A549 (cell line): ENCODE results near the gene ARIH1. TPM values are rescaled to one million over a fixed set of nuclear protein-coding genes. Genes with fewer than 3 reads are reported as not detected.
"Not testable (repeated sequence)": the region's sequence is repeated elsewhere in the genome, so short reads cannot be mapped to it uniquely, and the experiment has no call there.

Source experiments
- ATAC-seq, 2 experiments: fragments of 200-7000 bp in 1 of 2; fragments of >200 bp in 1 of 2; cut with Nextera tagmentation in 1 of 2; cut with Tn5 transposase in 1 of 2; 3 replicates each; pipeline versions ENCODE4 v1.8.0 to v1.9.1; 2018 to 2020; ENCODE audit warnings: mild to moderate bottlenecking in 1 of 2, moderate library complexity in 1 of 2
- CTCF ChIA-PET: fragments of 300-600 bp; sonication (Branson Sonifier 250); formaldehyde crosslinking; extraction: SDS; loops from one replicate; lab custom pipeline; 2021; ENCODE audit warnings: antibody characterized with exemption, inconsistent platforms; lab: Yijun Ruan, JAX
- POLR2A ChIA-PET: fragments of 350-600 bp; formaldehyde crosslinking; extraction: SDS; loops from one replicate; lab custom pipeline; 2021; ENCODE audit warnings: antibody characterized with exemption, inconsistent platforms; lab: Yijun Ruan, JAX
- DNase-seq, 2 experiments: peaks; one replicate each; pipeline versions ENCODE4 v3.0.0 to v3.0.0-alpha.2; 2011 to 2016; ENCODE audit warnings: low read depth in 1 of 2, low spot score in 1 of 2
- FAIRE-seq: peaks from 2 replicates; lab custom pipeline; 2011; peaks lifted over from hg19 to GRCh38; lab: Jason Lieb, UNC
- H3K27ac ChIP-seq, 2 experiments: fragments of >200 bp; sonication (Bioruptor Twin); formaldehyde crosslinking; 3 replicates each; pipeline ENCODE4 v1.5.1; 2016 to 2017
- H3K4me1 ChIP-seq: fragments of >200 bp; sonication (Bioruptor Twin); formaldehyde crosslinking; 3 replicates; pipeline ENCODE4 v1.6.1; 2016
- H3K4me2 ChIP-seq: fragments of >200 bp; sonication (Bioruptor Twin); formaldehyde crosslinking; 3 replicates; pipeline ENCODE4 v1.6.1; 2016
- H3K4me3 ChIP-seq: fragments of >200 bp; sonication (Bioruptor Twin); formaldehyde crosslinking; 3 replicates; pipeline ENCODE4 v1.5.1; 2016
- H3K9me3 ChIP-seq: fragments of >200 bp; sonication (Bioruptor Twin); formaldehyde crosslinking; 3 replicates; pipeline ENCODE4 v1.6.1; 2016
- BCL3 ChIP-seq: fragments of >200 bp; sonication (Bioruptor Twin); formaldehyde crosslinking; IDR thresholded peaks from 3 replicates; pipeline ENCODE4 v1.6.1; 2016
- CBX2 ChIP-seq: fragments of 200-600 bp; sonication (generic); IDR thresholded peaks from 2 replicates; pipeline ENCODE4 v1.6.1; 2016; ENCODE audit warnings: low read depth, mild to moderate bottlenecking, borderline replicate concordance
- CBX8 ChIP-seq: fragments of 200-600 bp; sonication (generic); IDR thresholded peaks from 2 replicates; pipeline ENCODE4 v1.6.1; 2016
- CEBPB ChIP-seq, 2 experiments: fragments of >200 bp in 1 of 2; sonication (Bioruptor Twin) in 1 of 2; formaldehyde crosslinking in 1 of 2; IDR thresholded peaks; 2 replicates each; pipeline ENCODE4 v1.6.1; 2012 to 2016
- CHD2 ChIP-seq: fragments of 150-350 bp; IDR thresholded peaks from 2 replicates; pipeline ENCODE4 v1.6.1; 2014; ENCODE audit warnings: low read length; ENCODE audit not compliant: partially characterized antibody
- ESRRA ChIP-seq: fragments of 150-350 bp; IDR thresholded peaks from 2 replicates; pipeline ENCODE4 v1.6.1; 2014; ENCODE audit warnings: mild to moderate bottlenecking, low read length, borderline replicate concordance
- HEYL ChIP-seq: fragments of 250-450 bp; sonication (Bioruptor Pico); IDR thresholded peaks from 2 replicates; pipeline ENCODE4 v1.8.0; 2021; ENCODE audit warnings: mild to moderate bottlenecking, moderate library complexity
- HOXA7 ChIP-seq: fragments of 250-450 bp; sonication (Bioruptor Pico); IDR thresholded peaks from 2 replicates; pipeline ENCODE4 v1.5.0; 2020; ENCODE audit warnings: mild to moderate bottlenecking, moderate library complexity
- JUN ChIP-seq, 2 experiments: fragments of >200 bp; sonication (Bioruptor Twin); formaldehyde crosslinking; IDR thresholded peaks; 2 replicates in 1 of 2; 3 replicates in 1 of 2; pipeline ENCODE4 v1.6.1; 2016 to 2017
- MAFK ChIP-seq: fragments of 450-650 bp; IDR thresholded peaks from 2 replicates; pipeline ENCODE4 v1.6.1; 2014; ENCODE audit not compliant: partially characterized antibody
- MYC ChIP-seq: IDR thresholded peaks from 2 replicates; pipeline ENCODE4 v1.6.1; 2012; ENCODE audit warnings: mild to moderate bottlenecking, inconsistent platforms, low read length, improper control_type of control experiment, borderline replicate concordance
- POLR2A ChIP-seq: IDR thresholded peaks from 2 replicates; pipeline ENCODE4 v1.6.1; 2012; ENCODE audit warnings: mild to moderate bottlenecking, low read length
- POLR2AphosphoS2 ChIP-seq: conservative IDR thresholded peaks from 2 replicates; pipeline ENCODE4 v1.6.1; 2012; ENCODE audit warnings: low read length, improper control_type of control experiment, inconsistent platforms
- RAD21 ChIP-seq, 2 experiments: fragments of >200 bp in 1 of 2; sonication (Bioruptor Twin) in 1 of 2; formaldehyde crosslinking in 1 of 2; IDR thresholded peaks in 1 of 2; conservative IDR thresholded peaks in 1 of 2; 2 replicates in 1 of 2; 3 replicates in 1 of 2; pipeline ENCODE4 v1.6.1; 2012 to 2018; ENCODE audit warnings: inconsistent platforms in 1 of 2
- REST ChIP-seq: fragments of 200-600 bp; sonication (generic); IDR thresholded peaks from 2 replicates; pipeline ENCODE4 v1.6.1; 2016; ENCODE audit warnings: antibody characterized with exemption, mild to moderate bottlenecking, moderate library complexity
- TFCP2L1 ChIP-seq: fragments of 250-450 bp; sonication (Bioruptor Pico); IDR thresholded peaks from 2 replicates; pipeline ENCODE4 v1.5.0; 2021; ENCODE audit warnings: mild to moderate bottlenecking
- USF2 ChIP-seq: fragments of 450-650 bp; IDR thresholded peaks from 2 replicates; pipeline ENCODE4 v1.6.1; 2014; ENCODE audit warnings: antibody characterized with exemption
- WGBS: methylation state at CpG from one replicate; pipeline ENCODE4 v1.1.6; 2017; ENCODE audit errors: missing lambda C conversion rate; 5-methylcytosine and 5-hydroxymethylcytosine counted together
- polyA plus RNA-seq, 4 experiments: library from polyadenylated mRNA; depleted of rRNA in 3 of 4; stranded (reverse); fragments of >200 nt; fragmentation: RNase III in 1 of 4; extraction: RNeasy Plus Mini Kit Qiagen cat#74134 plus additional on column Dnase treatment in 1 of 4; gene quantifications; 2 replicates in 3 of 4; 3 replicates in 1 of 4; pipeline ENCODE4 v1.2.3, GENCODE V29; 2011 to 2017

The ARIH1 gene
- polyA plus RNA-seq, 2 of the 4 experiments (the other 2 are of a cell fraction): 92.6 to 127 TPM

GRCh38 chr15:72475674-72476073 is 1.5 kb downstream of the ARIH1 start:
- WGBS: 14% methylated on average over 2 of the region's 2 CpGs
- H3K9me3 ChIP-seq: no peaks in the 10 kb centered on the region
- ATAC-seq (no peak), DNase-seq (no peak), FAIRE-seq (no peak)
- POLR2A ChIA-PET: interaction anchor here (0.5 to 1.6 kb wide), 3 partner anchors 86 to 245 kb away, joined by 3 to 5 read pairs (median 3); partner anchors contain the start of gene PKM
- H3K4me3 ChIP-seq: peak overlapping the region; percentile 81
- TF ChIP-seq MYC: 0 out of 2 replicates have a peak, but pooled peaks have one; percentile 34
- TF ChIP-seq POLR2A: no peak
- TF ChIP-seq CBX8: no peak
- peak overlapping the region; percentile 90 to 93 for H3K27ac ChIP-seq
- peaks cover 21% of the 10 kb centered on the region for H3K4me1 ChIP-seq
- H3K4me2 ChIP-seq: peak overlapping the region; percentile 86
- CTCF ChIA-PET: interaction anchor here (0.7 to 1.3 kb wide), 7 partner anchors 9 to 93 kb away, joined by 3 to 7 read pairs (median 3); no protein-coding TSS in a partner anchor

- H3K9me3 ChIP-seq, POLR2A ChIA-PET: not testable (repeated sequence)
- peak overlapping the region; percentile 81 for H3K4me3 ChIP-seq
- WGBS: 92% methylated on average over 16 of the region's 16 CpGs
- peak in 1 of 2 experiments; percentile 23; a peak in 1 of 4 replicates for TF ChIP-seq CEBPB (IDR thresholded peaks at IDR 0.05)
- TF ChIP-seq, all 56 proteins: peak for 1; not testable (repeated sequence) for 55
- CTCF ChIA-PET: interaction anchor here (0.8 to 1.3 kb wide), 3 partner anchors 12 to 92 kb away, joined by 4 to 7 read pairs (median 4); no protein-coding TSS in a partner anchor
- not testable (repeated sequence) for DNase-seq, ATAC-seq, H3K27ac ChIP-seq, FAIRE-seq
- Histone ChIP-seq H3K4me2 (peak overlapping the region; percentile 86), H3K4me1 (peaks cover 27% of the 10 kb centered on the region)
These were observed 2.2 kb downstream of the ARIH1 start for GRCh38 chr15:72476330-72476729.

GRCh38 chr15:72481015-72481659 is 7.0 kb downstream of the ARIH1 start:
- TF ChIP-seq ESRRA (no peak), MAFK (peak; percentile 83)
- POLR2A ChIA-PET: no interaction called here
- DNase-seq (no peak), FAIRE-seq (no peak), ATAC-seq (no peak)
- no peaks in the 10 kb centered on the region for H3K9me3 ChIP-seq
- 91% methylated on average over 3 of the region's 3 CpGs for WGBS
- no peak overlapping the region for H3K4me2 ChIP-seq
- no peak overlapping the region for H3K4me3 ChIP-seq
- H3K4me1 ChIP-seq: peaks cover 23% of the 10 kb centered on the region
- CTCF ChIA-PET: interaction anchor here (0.6 to 1.7 kb wide), 4 partner anchors 9 to 52 kb away, joined by 3 to 5 read pairs (median 4); no protein-coding TSS in a partner anchor
- no peak overlapping the region for H3K27ac ChIP-seq

- no peak overlapping the region for H3K4me3 ChIP-seq
- TF ChIP-seq HEYL (CRISPR knock-in tag) (no peak), CHD2 (no peak), REST (no peak), CBX8 (no peak)
- TF ChIP-seq, all 56 proteins: peak for 0
- no peak overlapping the region for H3K4me2 ChIP-seq
- no peaks in the 10 kb centered on the region for H3K9me3 ChIP-seq
- FAIRE-seq: no peak
- DNase-seq: no peak
- ChIA-PET CTCF (interaction anchor here (0.8 to 1.3 kb wide), 2 partner anchors 9 to 45 kb away, joined by 3 to 7 read pairs; no protein-coding TSS in a partner anchor), POLR2A (no interaction called here)
- H3K4me1 ChIP-seq: peaks cover 23% of the 10 kb centered on the region
- no peak overlapping the region for H3K27ac ChIP-seq
- no peak for ATAC-seq
These were observed 8.1 kb downstream of the ARIH1 start for GRCh38 chr15:72482275-72482674.

- FAIRE-seq (no peak), DNase-seq (no peak), ATAC-seq (0 out of 6 replicates have a peak, but pooled peaks of 1 of the 2 experiments have one; percentile 54)
- POLR2A ChIA-PET: no interaction called here
- no peak overlapping the region for H3K27ac ChIP-seq
- no peaks in the 10 kb centered on the region for H3K9me3 ChIP-seq
- H3K4me2 ChIP-seq: no peak overlapping the region
- 86% methylated on average over 6 of the region's 6 CpGs for WGBS
- TF ChIP-seq JUN (IDR thresholded peaks at IDR 0.05) (no peak), TFCP2L1 (CRISPR knock-in tag) (no peak), POLR2AphosphoS2 (no peak), RAD21 (conservative IDR thresholded peaks at IDR 0.05 in 1 of 2, IDR thresholded peaks at IDR 0.05 in 1 of 2) (no peak), HOXA7 (no peak), BCL3 (no peak), CBX2 (no peak), USF2 (no peak)
- CTCF ChIA-PET: interaction anchor here (0.6 to 1.0 kb wide), 4 partner anchors 8 to 572 kb away, joined by 3 to 4 read pairs (median 3); no protein-coding TSS in a partner anchor
- peaks cover 31% of the 10 kb centered on the region for H3K4me1 ChIP-seq
- no peak overlapping the region for H3K4me3 ChIP-seq
These were observed 9.1 kb downstream of the ARIH1 start for GRCh38 chr15:72483279-72483678.
